ENCODE results near the gene ANP32B. TPM values are rescaled to one million over a fixed set of nuclear protein-coding genes. Genes with fewer than 3 reads are reported as not detected.

The ANP32B gene
- total RNA-seq (2022; extraction: Qiagen RNA extraction), result 285 to 346 TPM (median 297 TPM) in 5 replicates

DNA sequence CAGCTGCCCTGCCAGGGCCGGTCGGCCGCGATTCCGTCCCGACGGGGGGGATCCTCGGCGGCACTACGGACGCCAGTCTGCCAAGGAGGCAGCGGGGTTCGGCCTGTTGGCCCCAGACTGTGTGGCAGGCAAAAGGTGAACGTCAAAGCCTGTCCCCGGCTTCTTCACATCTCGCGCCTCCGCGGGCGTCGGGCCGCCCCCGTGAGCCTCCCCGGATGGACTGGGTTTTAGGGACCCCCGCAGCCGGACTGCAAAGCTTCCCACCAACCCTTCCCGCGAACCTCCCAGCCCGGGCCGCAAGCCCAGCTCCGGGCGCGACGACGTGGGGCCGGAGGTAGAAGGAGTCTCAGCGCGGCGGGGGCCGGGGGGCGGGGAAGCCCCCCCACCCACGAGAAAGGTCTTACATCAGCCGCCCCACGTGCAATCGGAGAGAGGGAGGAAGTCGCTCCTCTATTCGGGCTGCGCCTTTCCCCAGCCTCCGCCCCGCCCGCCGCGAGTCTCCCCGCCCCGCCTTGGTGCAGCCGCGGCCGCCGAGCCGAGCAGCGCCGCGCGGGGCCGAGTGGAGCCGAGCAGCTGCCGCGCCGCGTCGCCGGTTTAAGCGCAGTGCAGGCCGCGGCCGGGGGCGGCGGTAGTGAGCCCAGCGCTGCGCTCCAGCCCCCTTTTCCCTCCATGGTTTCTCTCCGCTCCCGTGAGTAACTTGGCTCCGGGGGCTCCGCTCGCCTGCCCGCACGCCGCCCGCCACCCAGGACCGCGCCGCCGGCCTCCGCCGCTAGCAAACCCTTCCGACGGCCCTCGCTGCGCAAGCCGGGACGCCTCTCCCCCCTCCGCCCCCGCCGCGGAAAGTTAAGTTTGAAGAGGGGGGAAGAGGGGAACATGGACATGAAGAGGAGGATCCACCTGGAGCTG lies at the start of gene ANP32B:
Gene ANP32B, plus strand, starts transcription at position 659 of the 906 bp plus-strand sequence. Its CDS starts 215 bp downstream, at position 874.

DNA sequence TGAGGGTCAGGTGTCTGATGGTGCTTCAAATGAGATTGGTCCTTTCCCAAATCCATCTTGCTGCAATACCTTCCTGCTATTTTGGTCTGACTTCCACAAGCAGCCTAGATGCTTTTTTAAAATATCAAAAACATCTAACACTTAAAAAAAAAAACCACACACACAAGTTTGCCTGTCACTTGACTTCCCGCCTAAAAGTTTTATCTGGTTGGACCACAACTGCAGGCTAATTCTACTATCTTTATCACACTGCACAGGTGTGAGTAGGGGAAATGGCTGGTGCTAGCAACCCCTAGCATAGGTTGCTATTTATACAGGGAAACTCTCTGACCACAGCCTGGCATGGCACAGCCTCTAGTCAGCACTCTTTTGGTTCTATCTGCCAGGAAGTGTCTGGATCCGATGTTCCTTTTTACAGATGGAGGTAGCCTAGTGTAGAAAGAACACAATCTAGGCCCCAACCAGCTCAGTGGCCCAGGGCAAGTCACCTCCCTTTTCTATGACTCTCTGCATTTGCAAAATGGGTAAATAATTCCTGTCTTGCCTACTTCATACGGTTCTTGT lies 45.0 kb upstream of the ANP32B start, which contains the start of gene HEMGN:
Gene HEMGN, minus strand, starts transcription at position 92 of the 564 bp plus-strand sequence. Its CDS starts 36 bp downstream, at position 56.

DNA sequence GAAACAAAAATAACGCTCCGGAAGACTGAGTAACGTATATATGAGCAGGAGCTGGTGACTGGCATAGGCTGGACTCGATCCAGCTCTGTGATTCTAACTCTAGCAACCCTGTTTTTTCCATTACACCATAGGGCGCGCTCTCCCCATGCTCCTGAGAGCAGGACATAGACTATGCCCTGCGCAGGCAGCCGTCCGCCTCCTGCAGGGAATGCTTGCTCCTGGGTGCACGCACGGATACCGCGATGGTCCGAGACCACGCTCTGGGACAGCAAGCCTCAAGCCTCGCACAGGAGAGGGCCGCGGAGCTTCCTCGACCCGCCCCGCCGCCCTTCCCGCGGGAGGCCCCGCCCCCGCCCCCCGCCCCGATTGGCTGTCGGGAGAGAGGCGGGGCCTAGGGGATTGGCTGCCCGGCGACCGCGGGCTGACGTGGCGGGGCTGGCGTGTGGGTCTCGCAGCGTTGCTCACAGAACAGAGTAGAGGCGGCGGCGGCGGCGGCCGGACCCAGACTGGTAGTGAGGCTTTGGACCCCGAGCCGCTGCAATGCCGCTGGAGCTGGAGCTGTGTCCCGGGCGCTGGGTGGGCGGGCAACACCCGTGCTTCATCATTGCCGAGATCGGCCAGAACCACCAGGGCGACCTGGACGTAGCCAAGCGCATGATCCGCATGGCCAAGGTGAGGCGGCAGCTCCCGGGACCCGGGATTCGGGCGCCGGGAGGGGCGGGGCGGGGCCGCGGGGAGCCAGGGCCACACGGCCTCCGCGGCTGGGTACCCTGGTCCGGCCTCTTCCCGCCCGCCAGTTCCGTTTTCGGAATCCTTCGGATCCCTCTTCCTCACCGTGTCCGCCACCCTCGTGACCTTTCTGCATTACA lies 73.4 kb downstream of the ANP32B start, which contains the start of gene NANS:
Gene NANS, plus strand, starts transcription at position 464 of the 869 bp plus-strand sequence. Its CDS starts 77 bp downstream, at position 541.

Other genes with a start within 250 kb of the ANP32B start
- gene FOXE1, start 130.1 kb upstream of the ANP32B start, total RNA-seq (2022; extraction: Qiagen RNA extraction), result 3.2 to 4.5 TPM (median 4.0 TPM) in 5 replicates
- 11.9 to 15.3 TPM (median 12.4 TPM) in 5 replicates for gene TRMO, start 60.8 kb upstream of the ANP32B start, total RNA-seq (2022; extraction: Qiagen RNA extraction)
- not detected in 5 replicates for gene HEMGN, start 45.2 kb upstream of the ANP32B start, total RNA-seq (2022; extraction: Qiagen RNA extraction)
- gene NANS, start 73.4 kb downstream of the ANP32B start, total RNA-seq (2022; extraction: Qiagen RNA extraction), result 59.8 to 70.5 TPM (median 69.5 TPM) in 5 replicates
- 10.6 to 13.9 TPM (median 13.2 TPM) in 5 replicates for gene TRIM14, start 135.9 kb downstream of the ANP32B start, total RNA-seq (2022; extraction: Qiagen RNA extraction)
- 0.54 to 0.82 TPM (median 0.75 TPM) in 5 replicates for gene CORO2A, start 209.3 kb downstream of the ANP32B start, total RNA-seq (2022; extraction: Qiagen RNA extraction)

Measured in A549 treated with CORT108297 at 1 μM for 4 hours (cell line).